T-helper 2 cell treated with Interferon-gamma antibody and Interleukin-4, amounts not matched to agents 100 ng/mL and 5 ng/mL, for 36 hours (primary cell): ENCODE results near the gene CIB2. TPM values are rescaled to one million over a fixed set of nuclear protein-coding genes. Genes with fewer than 3 reads are reported as not detected.

Experiments used
- intact Hi-C: fragments of 100-400 bp; cut with micrococcal nuclease; formaldehyde crosslinking; loops from one replicate; pipeline ENCODE4 v1.15.1; 2023
- total RNA-seq: library from RNA; stranded (reverse); gene quantifications from 2 replicates; pipeline ENCODE4 v1.2.3, GENCODE V29; 2022

Gene CIB2
- total RNA-seq, 1 donor from 2014 or later = 1.8 TPM

DNA sequence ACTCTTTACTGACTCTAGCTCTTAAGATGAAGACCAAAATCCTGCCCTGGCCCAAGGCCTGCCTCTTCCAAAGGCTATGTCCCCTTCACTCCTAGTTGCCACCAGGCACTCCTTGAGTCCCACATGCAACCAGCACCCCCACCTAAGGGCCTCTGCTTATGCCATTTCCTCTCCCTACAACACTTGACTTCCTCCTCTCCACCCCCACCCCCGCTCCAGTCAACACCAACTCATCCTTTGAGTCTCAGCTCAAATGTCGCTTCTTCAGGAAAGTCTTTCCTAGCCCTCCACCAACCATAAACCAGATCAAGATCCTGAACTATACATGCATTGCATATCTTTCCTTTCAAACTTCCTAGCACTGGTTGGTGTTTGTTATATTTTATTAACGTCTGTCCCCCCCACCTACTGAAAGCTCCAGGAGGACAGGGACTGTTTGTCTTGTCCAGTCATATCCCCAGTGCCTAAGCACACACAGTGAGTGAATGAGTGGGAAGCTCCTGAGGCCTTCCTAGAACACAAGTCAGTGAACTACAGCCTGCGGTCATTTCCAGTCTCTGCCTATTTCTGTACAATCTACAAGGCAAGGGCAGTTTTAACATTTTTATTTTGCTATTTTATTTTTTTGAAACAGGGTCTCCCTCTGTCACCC is 61.1 kb downstream of the CIB2 start:
- intact Hi-C loops = loop anchor here (10.0 kb wide), 1 partner anchor 55 kb away; no protein-coding TSS in a partner anchor

GRCh38 chr15:78069462-78070029 is 61.7 kb downstream of the CIB2 start:
- intact Hi-C loops = loop anchor here (2.0 to 10.0 kb wide), 3 partner anchors 35 to 55 kb away; no protein-coding TSS in a partner anchor

DNA sequence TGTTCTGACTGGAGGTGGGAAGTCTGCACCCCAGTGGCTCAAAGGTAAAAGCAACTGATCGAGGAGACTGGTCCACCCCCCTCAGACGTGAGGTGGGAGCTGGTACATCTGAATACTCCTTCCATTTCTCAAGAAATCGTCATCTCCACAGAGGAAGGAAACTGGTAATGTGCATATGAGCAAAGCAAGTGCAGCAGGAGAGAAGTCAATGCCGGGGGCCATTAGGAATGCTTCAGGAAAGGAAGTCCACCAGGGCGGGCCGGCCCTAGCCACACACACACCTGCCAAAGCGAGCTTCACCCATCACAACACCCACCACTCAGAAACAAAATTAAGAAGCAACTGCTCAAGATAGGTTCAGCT is 62.2 kb downstream of the CIB2 start:
- intact Hi-C loops = loop anchor here (2.0 to 5.0 kb wide), 2 partner anchors 34 to 38 kb away; no protein-coding TSS in a partner anchor

- intact Hi-C loops = loop anchor here (1.0 to 5.0 kb wide), 3 partner anchors 15 to 40 kb away; no protein-coding TSS in a partner anchor
Observed at GRCh38 chr15:78067328-78068228, 63.7 kb downstream of the CIB2 start.

GRCh38 chr15:78065973-78066946 is 65.0 kb downstream of the CIB2 start:
- intact Hi-C loops = loop anchor here (5.0 kb wide), 1 partner anchor 41 kb away; no protein-coding TSS in a partner anchor

DNA sequence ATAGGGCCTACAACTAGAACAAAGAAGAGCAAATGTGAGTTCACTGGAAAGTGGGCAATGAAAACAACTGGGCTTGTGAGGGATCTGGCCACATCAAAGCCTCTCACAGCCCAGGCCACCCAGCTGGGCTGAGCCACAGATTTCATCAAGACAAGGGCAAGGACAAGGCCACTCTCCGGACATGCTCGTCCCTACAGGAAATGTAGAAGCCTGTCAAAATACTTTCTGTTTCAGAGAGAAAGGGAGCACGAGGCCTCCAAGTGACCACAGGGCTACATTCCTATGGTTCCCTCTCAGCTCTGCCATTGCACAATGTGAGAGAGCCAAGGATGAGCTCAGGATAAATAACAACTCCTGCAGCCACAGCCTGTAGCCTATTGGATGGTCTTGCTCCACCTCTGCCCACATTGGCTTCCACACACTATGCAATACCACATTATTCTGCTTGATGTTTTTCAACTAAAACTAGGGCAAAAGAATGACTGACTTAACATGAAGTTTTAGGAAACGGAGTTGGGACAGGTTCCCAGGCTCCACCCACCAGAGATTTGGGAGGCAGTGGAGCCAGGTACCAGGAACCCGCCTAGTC is 65.9 kb downstream of the CIB2 start:
- intact Hi-C loops = loop anchor here (5.0 kb wide), 1 partner anchor 42 kb away; no protein-coding TSS in a partner anchor

DNA sequence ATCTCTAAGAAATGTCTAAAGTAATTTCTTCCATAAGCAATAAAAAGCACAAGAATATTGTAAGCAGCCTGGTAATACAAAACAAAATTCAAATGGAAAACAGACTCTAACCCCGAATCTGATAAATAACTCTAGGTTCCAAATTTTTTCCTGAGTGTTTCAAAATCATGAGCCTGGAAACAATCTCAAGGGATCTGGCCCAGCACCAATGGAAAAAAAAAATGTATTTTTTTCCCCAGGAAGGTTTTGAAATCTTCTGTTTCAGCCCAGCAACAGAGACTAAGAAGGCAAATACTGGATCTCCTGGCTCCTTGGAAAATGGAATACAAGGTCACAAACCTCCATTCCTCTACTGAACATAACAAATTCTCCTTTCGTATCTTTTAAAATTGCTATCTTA is 66.7 kb downstream of the CIB2 start:
- intact Hi-C loops = no loop called here

DNA sequence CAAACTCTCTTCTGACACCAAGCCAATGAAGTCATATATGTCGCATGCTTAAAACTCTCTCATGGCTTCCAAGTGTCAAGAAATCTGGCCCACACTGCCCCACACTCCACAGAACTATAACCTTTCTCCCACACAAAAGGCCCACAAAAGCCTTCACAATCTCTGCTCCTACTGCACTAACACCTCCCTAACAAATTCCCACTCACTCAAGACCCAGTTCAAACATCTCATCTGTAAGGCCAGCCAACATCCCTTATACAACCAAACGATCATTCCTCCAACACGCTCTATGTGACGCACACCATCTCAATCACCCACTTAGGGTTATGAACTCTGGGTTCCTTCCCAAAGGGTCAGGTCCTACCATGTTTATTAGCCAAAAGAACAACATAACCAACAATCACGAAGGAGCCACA is 67.3 kb downstream of the CIB2 start:
- intact Hi-C loops = no loop called here

GRCh38 chr15:78063217-78063616 is 68.0 kb downstream of the CIB2 start:
- intact Hi-C loops = no loop called here

- intact Hi-C loops = no loop called here
Observed at GRCh38 chr15:78061963-78062427, 69.2 kb downstream of the CIB2 start.

DNA sequence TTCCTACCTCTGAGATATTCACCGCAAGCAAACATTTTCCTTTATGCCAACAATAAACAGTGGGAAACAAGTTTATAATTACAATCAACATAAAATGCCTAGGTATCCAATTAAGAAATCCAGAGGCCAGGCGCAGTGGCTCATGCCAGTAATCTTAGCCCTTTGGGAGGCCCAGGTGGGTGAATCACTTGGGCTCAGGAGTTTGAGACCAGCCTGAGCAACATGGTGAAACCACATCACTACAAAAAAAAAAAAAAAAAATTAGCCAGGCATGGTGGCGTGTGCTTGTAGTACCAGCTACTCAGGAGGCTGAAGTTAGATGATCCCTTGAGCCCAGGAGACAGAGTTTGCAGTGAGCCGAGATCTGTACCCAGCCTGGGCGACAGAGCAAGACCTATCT is 71.0 kb downstream of the CIB2 start:
- intact Hi-C loops = no loop called here

DNA sequence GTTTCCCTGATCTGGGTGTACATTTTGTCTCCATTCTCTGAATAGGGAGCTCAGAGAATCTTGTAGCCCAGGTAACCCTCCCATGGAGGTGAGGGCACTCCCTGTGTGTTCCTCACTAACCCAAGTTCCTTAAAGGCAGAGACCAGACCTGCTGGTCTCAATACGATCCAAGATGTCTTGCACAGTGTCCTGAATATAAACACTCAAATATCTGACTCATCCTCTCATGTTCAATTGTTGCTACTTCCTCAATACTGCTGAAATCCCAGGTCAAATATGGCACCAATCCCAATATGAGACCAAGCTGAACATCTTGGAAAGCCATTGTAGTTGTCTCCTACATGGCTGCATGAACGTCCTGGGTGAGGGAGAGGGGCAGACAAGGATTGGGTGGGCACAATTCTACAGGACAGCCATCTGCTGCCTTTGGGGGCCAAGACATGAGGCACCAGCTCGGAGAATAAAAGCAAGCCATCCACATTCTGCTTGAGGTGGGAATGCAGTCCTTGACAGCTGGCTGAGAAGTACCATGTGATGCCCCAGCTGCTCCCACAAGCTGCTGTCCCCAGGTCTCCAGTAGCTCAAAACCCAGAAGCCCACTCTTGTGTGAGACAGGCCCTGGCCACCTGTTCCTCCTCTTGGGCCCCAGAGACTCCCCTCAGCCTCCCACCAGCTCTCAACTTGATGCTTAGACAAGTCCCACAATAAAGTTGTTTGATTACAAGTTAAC is 72.0 kb downstream of the CIB2 start:
- intact Hi-C loops = no loop called here

- intact Hi-C loops = no loop called here
Observed at GRCh38 chr15:78058401-78058935, 72.8 kb downstream of the CIB2 start.

- intact Hi-C loops = no loop called here
Observed at GRCh38 chr15:78057803-78058202, 73.4 kb downstream of the CIB2 start.

DNA sequence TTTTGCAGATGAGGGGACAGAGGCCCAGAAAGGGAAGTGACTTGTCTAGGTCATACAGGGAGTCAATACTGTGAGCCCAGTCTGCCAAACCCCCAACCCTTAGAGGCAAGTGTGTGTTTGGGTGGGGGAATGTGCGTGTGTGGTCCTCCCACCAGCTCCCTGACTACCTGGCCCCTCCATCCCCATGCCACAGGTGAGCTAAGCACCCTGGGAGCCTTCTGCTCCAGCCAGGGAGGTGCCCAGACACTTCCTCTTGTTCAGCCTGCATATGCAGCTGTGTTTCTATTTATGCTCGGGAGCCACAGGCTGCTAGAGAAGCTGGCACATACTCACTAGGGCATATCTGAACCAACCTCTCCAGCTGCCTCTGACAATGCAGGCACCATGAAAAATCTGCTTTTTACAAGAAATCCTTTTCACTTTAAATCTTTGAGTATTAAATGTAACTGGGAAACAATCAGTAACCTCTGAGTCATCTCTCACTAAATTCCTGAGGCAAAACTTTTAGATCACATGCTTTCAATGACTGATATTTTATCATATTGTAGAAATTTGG is 74.5 kb downstream of the CIB2 start:
- intact Hi-C loops = no loop called here

DNA sequence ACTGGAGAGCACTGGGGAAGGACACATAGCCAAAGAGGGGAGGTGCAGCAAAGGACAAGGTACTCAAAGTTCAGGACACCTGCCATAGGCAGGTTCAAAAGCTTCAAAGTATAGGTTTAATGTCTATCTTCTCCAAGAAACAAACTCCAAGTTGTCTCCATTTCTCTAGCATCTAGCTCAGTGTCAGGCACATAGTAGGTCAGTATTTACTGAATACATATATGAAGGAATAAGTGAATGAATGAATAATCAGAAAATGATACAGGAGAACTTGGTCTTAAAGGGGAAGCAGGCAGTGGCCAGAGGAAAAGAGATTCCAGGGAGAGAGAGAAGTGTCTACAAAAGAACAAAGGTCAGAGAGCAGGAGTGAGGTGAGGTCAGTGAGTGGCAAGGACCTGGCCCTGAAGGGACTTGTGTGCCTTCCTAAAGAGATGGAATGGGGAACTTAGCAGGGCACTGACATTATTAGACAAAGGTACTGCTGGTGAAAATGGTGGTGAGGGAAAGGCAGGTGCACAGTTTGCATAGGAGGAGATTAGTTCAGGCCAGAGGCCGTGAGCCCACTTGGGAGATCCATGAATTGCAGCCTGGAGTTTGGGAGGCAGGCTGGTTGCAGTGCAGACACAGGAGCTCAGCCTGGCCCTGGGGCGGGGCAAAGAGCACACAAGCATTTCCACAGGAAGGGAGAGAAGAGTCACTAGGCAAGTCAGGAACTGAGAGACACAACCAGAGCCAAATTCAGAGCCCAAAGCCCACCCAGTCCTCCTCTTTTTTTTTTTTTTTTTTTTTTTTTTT is 75.1 kb downstream of the CIB2 start:
- intact Hi-C loops = no loop called here

DNA sequence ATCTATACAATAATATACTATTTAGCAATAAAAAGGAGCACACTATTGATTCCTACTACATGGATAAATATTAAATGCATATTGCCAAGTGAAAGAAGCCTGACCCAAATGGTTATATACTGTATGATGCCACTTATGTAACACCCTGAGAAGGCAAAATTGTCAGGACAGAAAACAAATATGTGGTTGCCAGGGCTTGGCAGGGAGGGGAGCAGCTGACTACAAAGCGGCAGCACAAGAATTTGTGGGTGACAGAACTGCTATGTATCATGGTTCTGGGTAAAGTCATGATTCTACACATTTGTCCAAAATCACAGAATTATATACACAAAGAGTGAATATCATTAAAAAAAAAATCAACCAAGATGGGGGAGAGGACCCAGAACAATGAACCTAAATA is 76.3 kb downstream of the CIB2 start:
- intact Hi-C loops = no loop called here
